ENCODE results near the gene MAML1.

The MAML1 gene

GRCh38 chr5:179798144-179798770 lies 65.6 kb downstream of the MAML1 start:
- TF ChIP-seq POLR2A (IDR thresholded peaks at IDR 0.05; ENCODE audit: low read length): no peak
- no peak for TF ChIP-seq GATA1 (IDR thresholded peaks at IDR 0.05; ENCODE audit: low read depth, low read length)
- no peak for DNase-seq

DNA sequence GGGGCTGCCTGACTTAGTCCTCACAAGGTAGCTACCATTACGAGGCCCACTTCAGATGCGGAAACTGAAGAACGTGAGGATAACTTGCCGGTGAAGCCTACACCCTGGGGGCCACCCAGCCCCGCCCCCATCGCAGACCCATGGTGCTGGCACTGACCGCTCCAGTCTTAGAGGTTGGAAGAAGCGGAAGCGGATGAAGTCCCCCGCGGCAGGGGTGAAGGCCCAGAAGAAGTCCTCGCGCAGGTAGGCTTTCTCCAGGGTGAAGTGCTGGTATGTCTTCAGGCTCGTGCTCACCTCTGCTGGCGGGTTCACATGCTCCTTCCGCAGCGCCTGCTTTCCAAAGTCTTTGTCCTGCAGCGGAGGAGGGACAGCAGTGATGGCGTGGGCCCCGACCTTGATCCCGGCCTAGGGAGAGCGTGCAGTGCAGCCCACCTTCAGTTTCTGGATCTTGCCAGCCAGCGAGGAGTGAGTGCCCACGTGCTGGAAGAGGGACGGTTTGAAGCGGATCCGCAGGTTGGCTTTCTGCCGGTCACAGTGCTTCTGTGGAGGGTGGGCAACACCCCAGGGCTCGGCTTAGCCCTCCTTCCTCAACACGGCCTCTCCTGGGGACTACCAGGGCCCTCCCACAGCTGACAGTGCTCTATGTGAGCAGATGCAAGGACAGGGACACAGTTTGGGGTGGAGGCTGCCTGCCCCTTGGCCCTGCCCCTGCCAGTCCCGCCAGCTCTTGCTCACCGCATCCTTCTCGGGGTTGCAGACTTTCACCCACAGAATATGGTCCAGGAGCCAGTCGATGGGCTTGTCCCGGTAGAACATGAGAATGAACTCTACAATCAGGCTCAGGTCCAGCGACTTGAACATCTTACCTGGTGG lies 66.4 kb downstream of the MAML1 start:
- no peak for DNase-seq
- TF ChIP-seq POLR2A (IDR thresholded peaks at IDR 0.05; ENCODE audit: low read length) (no peak), GATA1 (IDR thresholded peaks at IDR 0.05; ENCODE audit: low read depth, low read length) (no peak)

- no peak for DNase-seq
- TF ChIP-seq POLR2A (IDR thresholded peaks at IDR 0.05; ENCODE audit: low read length): no peak
- TF ChIP-seq GATA1 (IDR thresholded peaks at IDR 0.05; ENCODE audit: low read depth, low read length): no peak
Observed at GRCh38 chr5:179799644-179799973, 67.0 kb downstream of the MAML1 start.

DNA sequence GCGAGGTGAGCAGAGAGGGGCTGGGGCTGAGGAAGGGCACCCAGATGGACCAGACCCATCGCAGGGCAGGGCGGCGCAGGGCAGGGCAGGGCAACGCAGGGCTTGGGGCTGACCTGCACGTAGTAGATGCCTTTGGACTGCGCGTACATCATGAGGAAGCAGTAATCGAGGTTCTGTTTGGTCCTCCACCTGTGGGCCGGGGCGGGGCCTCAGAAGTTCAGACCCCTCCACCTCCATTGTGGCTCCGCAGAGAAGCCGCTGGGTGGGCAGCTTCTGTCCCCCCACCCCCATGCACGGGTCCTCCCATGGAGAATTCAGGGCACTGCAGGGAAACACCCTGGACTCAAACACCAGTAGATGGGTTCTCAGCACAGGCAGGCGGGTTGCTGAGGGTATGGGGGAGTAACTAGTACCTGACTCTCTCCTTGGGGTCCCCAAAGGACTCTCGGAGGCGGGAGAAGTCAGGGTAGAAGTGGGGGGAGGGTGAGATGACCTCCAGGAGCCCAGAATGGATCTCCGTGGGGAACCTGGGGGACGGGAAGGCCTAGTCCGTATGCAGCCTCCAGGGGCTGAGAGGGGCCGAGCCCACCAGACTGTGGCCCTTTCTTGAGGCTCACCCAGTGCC lies 67.6 kb downstream of the MAML1 start:
- TF ChIP-seq GATA1 (IDR thresholded peaks at IDR 0.05; ENCODE audit: low read depth, low read length) (no peak), POLR2A (IDR thresholded peaks at IDR 0.05; ENCODE audit: low read length) (no peak)
- DNase-seq: no peak

DNA sequence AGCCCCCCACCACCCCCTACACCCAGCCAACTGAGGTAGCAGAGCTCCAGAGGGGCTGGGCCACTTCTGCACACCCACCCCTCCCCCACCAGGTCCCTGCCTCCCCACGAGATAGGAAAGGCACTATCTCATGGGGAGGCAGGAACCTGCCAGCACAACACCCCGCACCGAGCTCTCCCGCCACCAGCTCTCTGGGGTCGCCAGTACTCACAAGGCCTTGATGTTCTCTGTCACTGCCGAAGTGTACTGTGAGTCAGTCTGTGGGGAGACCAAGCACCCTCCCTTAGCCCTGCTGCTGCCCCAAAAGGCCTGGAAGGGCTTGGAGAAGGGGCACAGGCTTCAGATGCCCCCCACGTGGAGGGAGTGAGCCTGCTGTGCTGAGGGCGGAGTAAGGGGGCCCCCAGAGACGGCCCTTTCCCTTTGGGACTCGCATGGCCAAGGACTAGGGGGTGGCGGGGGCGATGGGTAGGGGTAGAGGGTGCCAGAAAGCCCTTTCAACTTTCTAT lies 68.1 kb downstream of the MAML1 start:
- no peak for TF ChIP-seq GATA1 (IDR thresholded peaks at IDR 0.05; ENCODE audit: low read depth, low read length)
- no peak for TF ChIP-seq POLR2A (IDR thresholded peaks at IDR 0.05; ENCODE audit: low read length)
- peak; percentile 36 to 52 for DNase-seq

GRCh38 chr5:179801304-179802206 lies 68.9 kb downstream of the MAML1 start:
- DNase-seq: peak; percentile 81 to 86
- TF ChIP-seq GATA1 (IDR thresholded peaks at IDR 0.05; ENCODE audit: low read depth, low read length): no peak
- TF ChIP-seq POLR2A (IDR thresholded peaks at IDR 0.05; ENCODE audit: low read length): no peak

GRCh38 chr5:179802207-179802883 lies 69.7 kb downstream of the MAML1 start:
- TF ChIP-seq POLR2A (IDR thresholded peaks at IDR 0.05; ENCODE audit: low read length) (no peak), GATA1 (IDR thresholded peaks at IDR 0.05; ENCODE audit: low read depth, low read length) (no peak)
- no peak for DNase-seq

- TF ChIP-seq GATA1 (IDR thresholded peaks at IDR 0.05; ENCODE audit: low read depth, low read length) (no peak), POLR2A (IDR thresholded peaks at IDR 0.05; ENCODE audit: low read length) (peak; percentile 9)
- no peak for DNase-seq
Observed at GRCh38 chr5:179802950-179803562, 70.4 kb downstream of the MAML1 start.

GRCh38 chr5:179803651-179804554 lies 71.3 kb downstream of the MAML1 start:
- DNase-seq: peak; percentile 65 to 75
- TF ChIP-seq GATA1 (IDR thresholded peaks at IDR 0.05; ENCODE audit: low read depth, low read length) (no peak), POLR2A (IDR thresholded peaks at IDR 0.05; ENCODE audit: low read length) (peak; percentile 24)

DNA sequence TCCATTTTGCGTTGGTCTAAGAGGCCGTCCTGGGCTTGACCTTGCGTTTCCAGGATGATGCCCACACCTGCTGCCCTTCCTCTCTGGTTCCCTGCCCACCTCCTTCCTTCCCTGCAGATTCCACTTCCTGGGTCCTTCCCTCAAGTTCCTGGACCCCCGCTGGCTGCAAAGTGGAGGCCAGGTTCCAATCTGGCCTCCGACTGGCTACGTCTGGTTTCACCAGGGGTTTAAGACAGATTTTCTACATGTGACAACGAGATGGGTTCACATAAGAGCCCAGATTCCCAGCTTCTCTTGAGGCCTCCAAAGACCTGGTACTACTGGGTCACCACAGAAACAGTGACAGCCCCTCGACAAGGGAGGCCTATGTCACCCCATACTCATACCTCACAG lies 71.9 kb downstream of the MAML1 start:
- TF ChIP-seq POLR2A (IDR thresholded peaks at IDR 0.05; ENCODE audit: low read length): no peak
- no peak for TF ChIP-seq GATA1 (IDR thresholded peaks at IDR 0.05; ENCODE audit: low read depth, low read length)
- DNase-seq: no peak

DNA sequence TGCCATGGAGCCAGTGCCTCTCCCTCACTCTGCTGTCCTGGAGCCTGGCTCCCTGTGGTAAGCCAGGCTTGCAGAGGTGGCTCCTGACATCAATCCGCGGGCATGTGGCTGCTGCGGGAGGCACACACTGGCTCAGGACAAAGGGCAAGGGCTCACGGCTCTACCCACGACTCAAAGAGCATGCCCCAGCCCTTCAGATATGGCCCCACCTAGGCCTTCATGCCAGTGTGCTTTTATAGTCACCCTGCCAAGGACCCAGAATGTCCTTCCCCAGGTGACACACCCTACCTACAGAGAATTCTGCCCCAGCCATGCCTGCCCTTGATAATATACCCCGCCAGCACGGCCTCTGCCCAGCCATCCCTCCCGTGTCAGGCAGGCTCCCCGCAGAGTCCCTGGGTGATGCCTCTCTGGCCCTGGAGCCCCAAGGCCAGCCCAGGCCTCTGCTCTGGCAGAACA lies 72.5 kb downstream of the MAML1 start:
- no peak for DNase-seq
- no peak for TF ChIP-seq GATA1 (IDR thresholded peaks at IDR 0.05; ENCODE audit: low read depth, low read length)
- TF ChIP-seq POLR2A (IDR thresholded peaks at IDR 0.05; ENCODE audit: low read length): peak; percentile 29

Data from erythroblast (primary cell).